GM12878 (cell line): Measurements from ENCODE around the gene BPGM. TPM values are rescaled to one million over a fixed set of nuclear protein-coding genes. Genes with fewer than 3 reads are reported as not detected.

Experiments used
- ATAC-seq: fragments of 200-7000 bp; cut with Tn5 transposase; 3 replicates; pipeline ENCODE4 v1.9.1; 2020; ENCODE audit warnings: mild to moderate bottlenecking, moderate library complexity
- BruUV-seq: library from RNA; stranded (reverse); fragments of 400-500 nt; replicated peaks from 2 replicates; lab custom pipeline; 2021; lab: Mats Ljungman, UMichigan
- CTCF ChIA-PET: fragments of 300-600 bp; sonication (Branson Sonifier 250); formaldehyde crosslinking; extraction: SDS; loops from one replicate; lab custom pipeline; 2021; ENCODE audit warnings: inconsistent platforms; lab: Yijun Ruan, JAX
- POLR2A ChIA-PET: fragments of 350-600 bp; formaldehyde crosslinking; extraction: SDS; loops from one replicate; lab custom pipeline; 2021; ENCODE audit warnings: inconsistent platforms; lab: Charles Lee
- RAD21 ChIA-PET: fragments of 300-600 bp; sonication (Branson Sonifier 250); formaldehyde crosslinking; loops from one replicate; lab custom pipeline; 2023; ENCODE audit warnings: antibody characterized with exemption; ENCODE audit not compliant: unreplicated experiment; lab: Charles Lee
- SMC1A ChIA-PET: fragments of 300-600 bp; sonication (Branson Sonifier 250); formaldehyde crosslinking; loops from one replicate; lab custom pipeline; 2023; ENCODE audit not compliant: unreplicated experiment, uncharacterized antibody; lab: Charles Lee
- DNase-seq: peaks from one replicate; pipeline ENCODE4 v3.0.0-alpha.2; 2011; ENCODE audit warnings: low read depth, low spot score
- FAIRE-seq: peaks from 3 replicates; lab custom pipeline; 2011; peaks lifted over from hg19 to GRCh38; lab: Jason Lieb, UNC
- H2AFZ ChIP-seq: 2 replicates; pipeline ENCODE4 v1.6.0; 2011; ENCODE audit warnings: low read depth, low read length, control low read depth; ENCODE audit not compliant: control insufficient read depth
- H3K27ac ChIP-seq: 2 replicates; pipeline ENCODE4 v1.5.1; 2011; ENCODE audit warnings: control low read depth; ENCODE audit not compliant: control insufficient read depth, insufficient read depth
- H3K27me3 ChIP-seq, 2 experiments: replicated peaks in 1 of 2; 2 replicates each; pipeline versions ENCODE4 v1.6.0 to v1.6.1; 2011; ENCODE audit warnings: low read length in 1 of 2; ENCODE audit not compliant: control insufficient read depth in 2 of 2, insufficient read depth in 2 of 2
- H3K36me3 ChIP-seq, 2 experiments: 2 replicates each; pipeline ENCODE4 v1.5.1; 2011; ENCODE audit warnings: low read length in 1 of 2; ENCODE audit not compliant: control insufficient read depth in 2 of 2, insufficient read depth in 2 of 2
- H3K4me1 ChIP-seq: 2 replicates; pipeline ENCODE4 v1.6.1; 2011; ENCODE audit warnings: mild to moderate bottlenecking, low read length, moderate library complexity, mixed read lengths; ENCODE audit not compliant: control insufficient read depth, insufficient read depth
- H3K4me2 ChIP-seq: 2 replicates; pipeline ENCODE4 v1.6.0; 2011; ENCODE audit warnings: control low read depth; ENCODE audit not compliant: control insufficient read depth, insufficient read depth
- H3K4me3 ChIP-seq: fragments of 200-600 bp; sonication (generic); 2 replicates; pipeline ENCODE4 v1.5.1; 2016
- H3K79me2 ChIP-seq: 2 replicates; pipeline ENCODE4 v1.6.0; 2011; ENCODE audit warnings: low read length; ENCODE audit not compliant: control insufficient read depth, insufficient read depth
- H3K9ac ChIP-seq: 2 replicates; pipeline ENCODE4 v1.8.0; 2011; ENCODE audit warnings: low read length, control low read depth, mixed read lengths; ENCODE audit not compliant: control insufficient read depth, insufficient read depth
- H3K9me3 ChIP-seq: replicated peaks from 3 replicates; pipeline ENCODE4 v1.5.1; 2011; ENCODE audit warnings: mild to moderate bottlenecking, low read length; ENCODE audit not compliant: control insufficient read depth, insufficient read depth
- H4K20me1 ChIP-seq: 2 replicates; pipeline ENCODE4 v1.6.0; 2011; ENCODE audit not compliant: control insufficient read depth, insufficient read depth
- CBX3 ChIP-seq: fragments of 200-600 bp; sonication (generic); IDR thresholded peaks from 2 replicates; pipeline ENCODE4 v1.6.1; 2016; ENCODE audit warnings: low read depth, borderline replicate concordance
- YBX1 ChIP-seq: fragments of 450-650 bp; IDR thresholded peaks from 2 replicates; pipeline ENCODE4 v1.6.1; 2016; ENCODE audit warnings: antibody characterized with exemption
- WGBS: methylation state at CpG from one replicate; pipeline ENCODE4 v1.1.6; 2016; ENCODE audit warnings: low lambda C conversion rate; ENCODE audit not compliant: insufficient replicate concordance, insufficient coverage; ENCODE audit errors: missing lambda C conversion rate; 5-methylcytosine and 5-hydroxymethylcytosine counted together
- in situ Hi-C: fragments of 300-500 bp; cut with MboI; formaldehyde crosslinking; loops from 9 replicates; pipeline ENCODE4 v1.14.3; 2018; ENCODE audit warnings: mixed read lengths
- intact Hi-C: fragments of 100-400 bp; cut with micrococcal nuclease; formaldehyde crosslinking; loops from one replicate; pipeline ENCODE4 v1.14.2; 2022; ENCODE audit not compliant: unreplicated experiment
- polyA plus RNA-seq, 11 experiments: library from polyadenylated mRNA; depleted of rRNA in 4 of 11; unstranded in 6 of 11; stranded (reverse) in 5 of 11; fragments of >200 nt; fragmentation: Nextera tagmentation in 4 of 11; fragmentation: Illumina TruSeq in 1 of 11; extraction: Ambion mirVana in 4 of 11; extraction: Trizol in 1 of 11; gene quantifications; 1 replicate in 1 of 11; 2 replicates in 10 of 11; pipeline versions ENCODE4 v1.2.1 to v1.2.3, GENCODE V29; 2011 to 2016; ENCODE audit warnings: inconsistent platforms in 2 of 11, missing spikeins in 2 of 11, low read depth in 1 of 11
- total RNA-seq, 4 experiments: library from RNA; depleted of rRNA in 3 of 4; stranded (reverse); fragments of >200 nt in 3 of 4; fragmentation: Illumina TruSeq in 1 of 4; extraction: Trizol in 1 of 4; gene quantifications; 2 replicates each; pipeline versions ENCODE4 v1.2.1 to v1.2.3, GENCODE V29; 2013 to 2021
- TF ChIP-seq, protein P1 (sequence below): fragments of 450-650 bp; formaldehyde crosslinking; IDR thresholded peaks from 2 replicates; pipeline ENCODE4 v1.4.0; 2022; ENCODE audit warnings: mild to moderate bottlenecking, moderate library complexity
- TF ChIP-seq, protein P2 (sequence below), 3 experiments: IDR thresholded peaks in 2 of 3; conservative IDR thresholded peaks in 1 of 3; 2 replicates each; pipeline ENCODE4 v1.5.1; 2011; ENCODE audit warnings: low read depth in 3 of 3, low read length in 3 of 3, mild to moderate bottlenecking in 3 of 3, control low read depth in 2 of 3, moderate library complexity in 2 of 3, inconsistent platforms in 1 of 3, mixed read lengths in 1 of 3; ENCODE audit not compliant: control insufficient read depth in 2 of 3, insufficient read depth in 1 of 3; ENCODE audit errors: extremely low read depth in 1 of 3
- TF ChIP-seq, protein P3 (sequence below): fragments of 150-350 bp; IDR thresholded peaks from 2 replicates; pipeline ENCODE4 v1.6.1; 2014; ENCODE audit warnings: mild to moderate bottlenecking, low read depth, low read length
- TF ChIP-seq, protein P4 (sequence below): fragments of 450-650 bp; IDR thresholded peaks from 2 replicates; pipeline ENCODE4 v1.6.1; 2017; ENCODE audit warnings: mild to moderate bottlenecking, moderate library complexity

The BPGM gene
- total and polyA plus RNA-seq, 10 of the 15 experiments (the other 5 are each of a cell fraction or from before 2014, with no cell fraction given) = 9.0 to 20.1 (median 15.2) TPM

DNA sequence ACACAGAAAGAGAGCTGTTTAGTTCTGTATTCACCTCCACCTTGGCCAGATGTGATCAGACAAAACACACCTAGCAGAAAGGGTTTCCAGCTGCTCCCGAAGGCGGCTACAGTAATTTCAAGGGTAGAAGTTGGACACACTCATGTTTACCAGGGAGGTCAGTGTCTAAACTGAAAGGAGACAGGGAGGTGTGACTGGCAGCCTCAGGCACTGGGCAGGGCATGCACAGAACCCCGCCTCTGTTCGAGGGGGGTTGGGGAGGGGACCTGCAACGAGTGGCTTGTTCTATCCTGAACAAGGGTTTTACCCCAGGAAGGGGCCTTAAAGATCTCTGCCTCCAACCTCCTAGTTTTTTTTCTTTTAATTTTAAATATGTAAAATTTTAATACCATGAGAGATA lies 49.6 kb downstream of the BPGM start (continued):
- TF ChIP-seq, protein P1, sequence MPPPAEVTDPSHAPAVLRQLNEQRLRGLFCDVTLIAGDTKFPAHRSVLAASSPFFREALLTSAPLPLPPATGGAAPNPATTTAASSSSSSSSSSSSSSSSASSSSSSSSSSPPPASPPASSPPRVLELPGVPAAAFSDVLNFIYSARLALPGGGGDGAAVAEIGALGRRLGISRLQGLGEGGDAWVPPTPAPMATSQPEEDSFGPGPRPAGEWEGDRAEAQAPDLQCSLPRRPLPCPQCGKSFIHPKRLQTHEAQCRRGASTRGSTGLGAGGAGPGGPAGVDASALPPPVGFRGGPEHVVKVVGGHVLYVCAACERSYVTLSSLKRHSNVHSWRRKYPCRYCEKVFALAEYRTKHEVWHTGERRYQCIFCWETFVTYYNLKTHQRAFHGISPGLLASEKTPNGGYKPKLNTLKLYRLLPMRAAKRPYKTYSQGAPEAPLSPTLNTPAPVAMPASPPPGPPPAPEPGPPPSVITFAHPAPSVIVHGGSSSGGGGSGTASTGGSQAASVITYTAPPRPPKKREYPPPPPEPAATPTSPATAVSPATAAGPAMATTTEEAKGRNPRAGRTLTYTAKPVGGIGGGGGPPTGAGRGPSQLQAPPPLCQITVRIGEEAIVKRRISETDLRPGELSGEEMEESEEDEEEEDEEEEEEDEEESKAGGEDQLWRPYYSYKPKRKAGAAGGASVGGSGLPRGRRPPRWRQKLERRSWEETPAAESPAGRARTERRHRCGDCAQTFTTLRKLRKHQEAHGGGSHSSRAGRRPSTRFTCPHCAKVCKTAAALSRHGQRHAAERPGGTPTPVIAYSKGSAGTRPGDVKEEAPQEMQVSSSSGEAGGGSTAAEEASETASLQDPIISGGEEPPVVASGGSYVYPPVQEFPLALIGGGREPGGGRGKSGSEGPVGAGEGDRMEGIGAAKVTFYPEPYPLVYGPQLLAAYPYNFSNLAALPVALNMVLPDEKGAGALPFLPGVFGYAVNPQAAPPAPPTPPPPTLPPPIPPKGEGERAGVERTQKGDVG (CRISPR knock-in tag) = no peak
- TF ChIP-seq, protein P2, sequence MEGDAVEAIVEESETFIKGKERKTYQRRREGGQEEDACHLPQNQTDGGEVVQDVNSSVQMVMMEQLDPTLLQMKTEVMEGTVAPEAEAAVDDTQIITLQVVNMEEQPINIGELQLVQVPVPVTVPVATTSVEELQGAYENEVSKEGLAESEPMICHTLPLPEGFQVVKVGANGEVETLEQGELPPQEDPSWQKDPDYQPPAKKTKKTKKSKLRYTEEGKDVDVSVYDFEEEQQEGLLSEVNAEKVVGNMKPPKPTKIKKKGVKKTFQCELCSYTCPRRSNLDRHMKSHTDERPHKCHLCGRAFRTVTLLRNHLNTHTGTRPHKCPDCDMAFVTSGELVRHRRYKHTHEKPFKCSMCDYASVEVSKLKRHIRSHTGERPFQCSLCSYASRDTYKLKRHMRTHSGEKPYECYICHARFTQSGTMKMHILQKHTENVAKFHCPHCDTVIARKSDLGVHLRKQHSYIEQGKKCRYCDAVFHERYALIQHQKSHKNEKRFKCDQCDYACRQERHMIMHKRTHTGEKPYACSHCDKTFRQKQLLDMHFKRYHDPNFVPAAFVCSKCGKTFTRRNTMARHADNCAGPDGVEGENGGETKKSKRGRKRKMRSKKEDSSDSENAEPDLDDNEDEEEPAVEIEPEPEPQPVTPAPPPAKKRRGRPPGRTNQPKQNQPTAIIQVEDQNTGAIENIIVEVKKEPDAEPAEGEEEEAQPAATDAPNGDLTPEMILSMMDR (IDR thresholded peaks at IDR 0.05 in 2 of 3, conservative IDR thresholded peaks at IDR 0.05 in 1 of 3; ENCODE audit: control insufficient read depth in 2 of 3, extremely low read depth in 1 of 3, insufficient read depth in 1 of 3, low read depth in 3 of 3, low read length in 3 of 3) = no peak
- TF ChIP-seq CBX3 = no peak

DNA sequence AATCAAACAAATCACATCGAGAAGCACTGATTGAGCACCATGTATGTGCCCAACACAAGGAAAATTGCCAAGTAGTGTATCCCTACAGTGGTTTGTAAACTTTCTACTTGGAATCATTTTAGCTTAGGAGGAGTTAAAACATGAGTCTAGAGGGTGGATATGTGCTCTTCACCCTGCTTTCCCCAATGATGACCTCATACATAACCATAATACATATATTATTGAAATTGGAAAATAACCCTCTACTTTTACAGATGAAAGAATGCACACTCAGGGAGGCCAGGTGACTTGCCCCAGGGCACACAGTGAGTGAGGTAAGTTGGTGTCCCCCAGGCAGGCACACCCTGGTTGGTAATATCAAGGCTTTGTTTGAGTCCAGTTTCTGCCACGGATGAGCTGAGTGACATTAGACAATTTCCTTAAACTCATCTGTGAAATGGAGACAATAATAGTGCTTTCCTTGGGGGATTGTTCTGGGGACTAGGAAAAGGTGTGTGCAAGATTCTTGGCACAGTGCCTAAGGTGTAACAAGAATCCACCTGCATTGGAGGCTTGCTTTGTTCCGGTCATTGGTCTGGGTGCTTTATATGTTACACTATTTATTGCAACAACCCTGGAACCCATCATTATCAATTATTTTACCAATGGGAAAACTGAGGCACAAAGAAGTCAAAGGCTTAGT lies 50.7 kb downstream of the BPGM start:
- H4K20me1 ChIP-seq = no peaks in the 10 kb centered on the region
- no peaks in the 10 kb centered on the region for H3K4me1 ChIP-seq
- H3K4me3 ChIP-seq = no peak overlapping the region
- H3K79me2 ChIP-seq = no peaks in the 10 kb centered on the region
- ATAC-seq (no peak), FAIRE-seq (no peak), DNase-seq (no peak)
- SMC1A ChIA-PET = interaction anchor here (0.7 to 1.3 kb wide), 2 partner anchors 19 to 63 kb away, joined by 3 read pairs; no protein-coding TSS in a partner anchor
- H3K4me2 ChIP-seq = no peak overlapping the region
- no peaks in the 10 kb centered on the region for H3K9me3 ChIP-seq
- intact Hi-C loops = no loop called here
- RAD21 ChIA-PET = no interaction called here
- H2AFZ ChIP-seq = no peak overlapping the region
- H3K27me3 ChIP-seq = peaks cover 0 to 2% of the 10 kb centered on the region in 2 experiments; a peak in 1 of 4 replicates
- 71% methylated on average over 3 of the region's 3 CpGs for WGBS
- in situ Hi-C loops = no loop called here
- CTCF ChIA-PET = interaction anchor here (1.2 kb wide), 1 partner anchor 19 kb away, joined by 3 read pairs; no protein-coding TSS in a partner anchor
- no peaks in the 10 kb centered on the region for H3K36me3 ChIP-seq
- POLR2A ChIA-PET = no interaction called here
- BruUV-seq = no TSS peak
- H3K27ac ChIP-seq = no peak overlapping the region
- no peak overlapping the region for H3K9ac ChIP-seq
- TF ChIP-seq, protein P3, sequence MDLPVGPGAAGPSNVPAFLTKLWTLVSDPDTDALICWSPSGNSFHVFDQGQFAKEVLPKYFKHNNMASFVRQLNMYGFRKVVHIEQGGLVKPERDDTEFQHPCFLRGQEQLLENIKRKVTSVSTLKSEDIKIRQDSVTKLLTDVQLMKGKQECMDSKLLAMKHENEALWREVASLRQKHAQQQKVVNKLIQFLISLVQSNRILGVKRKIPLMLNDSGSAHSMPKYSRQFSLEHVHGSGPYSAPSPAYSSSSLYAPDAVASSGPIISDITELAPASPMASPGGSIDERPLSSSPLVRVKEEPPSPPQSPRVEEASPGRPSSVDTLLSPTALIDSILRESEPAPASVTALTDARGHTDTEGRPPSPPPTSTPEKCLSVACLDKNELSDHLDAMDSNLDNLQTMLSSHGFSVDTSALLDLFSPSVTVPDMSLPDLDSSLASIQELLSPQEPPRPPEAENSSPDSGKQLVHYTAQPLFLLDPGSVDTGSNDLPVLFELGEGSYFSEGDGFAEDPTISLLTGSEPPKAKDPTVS = no peak
- TF ChIP-seq, protein P4, sequence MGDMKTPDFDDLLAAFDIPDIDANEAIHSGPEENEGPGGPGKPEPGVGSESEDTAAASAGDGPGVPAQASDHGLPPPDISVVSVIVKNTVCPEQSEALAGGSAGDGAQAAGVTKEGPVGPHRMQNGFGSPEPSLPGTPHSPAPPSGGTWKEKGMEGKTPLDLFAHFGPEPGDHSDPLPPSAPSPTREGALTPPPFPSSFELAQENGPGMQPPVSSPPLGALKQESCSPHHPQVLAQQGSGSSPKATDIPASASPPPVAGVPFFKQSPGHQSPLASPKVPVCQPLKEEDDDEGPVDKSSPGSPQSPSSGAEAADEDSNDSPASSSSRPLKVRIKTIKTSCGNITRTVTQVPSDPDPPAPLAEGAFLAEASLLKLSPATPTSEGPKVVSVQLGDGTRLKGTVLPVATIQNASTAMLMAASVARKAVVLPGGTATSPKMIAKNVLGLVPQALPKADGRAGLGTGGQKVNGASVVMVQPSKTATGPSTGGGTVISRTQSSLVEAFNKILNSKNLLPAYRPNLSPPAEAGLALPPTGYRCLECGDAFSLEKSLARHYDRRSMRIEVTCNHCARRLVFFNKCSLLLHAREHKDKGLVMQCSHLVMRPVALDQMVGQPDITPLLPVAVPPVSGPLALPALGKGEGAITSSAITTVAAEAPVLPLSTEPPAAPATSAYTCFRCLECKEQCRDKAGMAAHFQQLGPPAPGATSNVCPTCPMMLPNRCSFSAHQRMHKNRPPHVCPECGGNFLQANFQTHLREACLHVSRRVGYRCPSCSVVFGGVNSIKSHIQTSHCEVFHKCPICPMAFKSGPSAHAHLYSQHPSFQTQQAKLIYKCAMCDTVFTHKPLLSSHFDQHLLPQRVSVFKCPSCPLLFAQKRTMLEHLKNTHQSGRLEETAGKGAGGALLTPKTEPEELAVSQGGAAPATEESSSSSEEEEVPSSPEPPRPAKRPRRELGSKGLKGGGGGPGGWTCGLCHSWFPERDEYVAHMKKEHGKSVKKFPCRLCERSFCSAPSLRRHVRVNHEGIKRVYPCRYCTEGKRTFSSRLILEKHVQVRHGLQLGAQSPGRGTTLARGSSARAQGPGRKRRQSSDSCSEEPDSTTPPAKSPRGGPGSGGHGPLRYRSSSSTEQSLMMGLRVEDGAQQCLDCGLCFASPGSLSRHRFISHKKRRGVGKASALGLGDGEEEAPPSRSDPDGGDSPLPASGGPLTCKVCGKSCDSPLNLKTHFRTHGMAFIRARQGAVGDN = no peak
- no peak for TF ChIP-seq YBX1
